Measurements from ENCODE around the gene SEC14L6. TPM values are rescaled to one million over a fixed set of nuclear protein-coding genes. Genes with fewer than 3 reads are reported as not detected.

The SEC14L6 gene
- total RNA-seq, 1 experiment from 2014 or later, result 1.1 TPM

GRCh38 chr22:30578481-30578880, 31.9 kb upstream of the SEC14L6 start:
- H2AFZ ChIP-seq (ENCODE audit: low read length), result no peak overlapping the region
- H2BK20ac ChIP-seq (ENCODE audit: low read depth, low read length, poor library complexity, severe bottlenecking), result no peak overlapping the region
- Mint-ChIP-seq H3K36me3 (ENCODE audit: insufficient read depth in 1 of 3, low read depth in 3 of 3) (peaks cover 42 to 78% (median 72%) of the 10 kb centered on the region in 3 experiments; a peak in 6 of 7 replicates), H3K4me3 (no peak overlapping the region), H3K27ac (no peak overlapping the region; a peak in 1 of 7 replicates), H3K27me3 (ENCODE audit: low read depth) (peaks cover 2% of the 10 kb centered on the region), H3K9me3 (no peaks in the 10 kb centered on the region), H3K4me1 (peaks cover 8 to 13% of the 10 kb centered on the region in 2 experiments)
- no peak overlapping the region for H3K56ac ChIP-seq (ENCODE audit: insufficient read length, low read depth, low read length)
- H3K23me2 ChIP-seq (ENCODE audit: insufficient read length, low read depth, low read length, poor library complexity, severe bottlenecking), result peaks cover 7% of the 10 kb centered on the region
- H3T11ph ChIP-seq (ENCODE audit: low read length), result no peak overlapping the region
- no peak overlapping the region for H2BK120ac ChIP-seq (ENCODE audit: low read depth, low read length, poor library complexity, severe bottlenecking)
- no peak overlapping the region for H4K8ac ChIP-seq (replicated peaks; ENCODE audit: insufficient read length, low read depth, low read length)
- peaks cover 5% of the 10 kb centered on the region for H4K20me1 ChIP-seq (ENCODE audit: control insufficient read depth, insufficient read depth, insufficient read length)
- no peak overlapping the region for H2BK12ac ChIP-seq (ENCODE audit: insufficient read length, low read depth, low read length)
- H3K4me2 ChIP-seq (ENCODE audit: insufficient read depth, insufficient read length, low read length), result no peak overlapping the region
- TF ChIP-seq CTCF (conservative IDR thresholded peaks at IDR 0.05), result no peak
- no peak overlapping the region for H3K14ac ChIP-seq (ENCODE audit: insufficient read depth, low read length)
- no peak overlapping the region for H4K5ac ChIP-seq (ENCODE audit: insufficient read length, low read depth, low read length)
- no peak overlapping the region for H3K23ac ChIP-seq (ENCODE audit: insufficient read length, low read depth, low read length)
- no peak overlapping the region for H4K91ac ChIP-seq (ENCODE audit: insufficient read length, low read depth, low read length)
- DNase-seq, result no peak
- H3K4ac ChIP-seq (ENCODE audit: low read depth, low read length), result no peak overlapping the region
- WGBS (ENCODE audit: extremely low coverage, insufficient read length, low lambda C conversion rate), result no CpG with 5 or more reads among the region's 12 CpGs
- H3K18ac ChIP-seq (ENCODE audit: insufficient read length, low read depth, low read length), result no peak overlapping the region
- no peak overlapping the region for H2AK5ac ChIP-seq (ENCODE audit: insufficient read length, low read length)
- no peaks in the 10 kb centered on the region for H3K9me3 ChIP-seq (ENCODE audit: control insufficient read depth, low read depth, low read length)
- no peaks in the 10 kb centered on the region for H3K4me1 ChIP-seq (ENCODE audit: insufficient read depth, low read length)
- H2BK15ac ChIP-seq (ENCODE audit: low read depth, low read length), result no peak overlapping the region
- no peak overlapping the region for H2BK5ac ChIP-seq (ENCODE audit: insufficient read length, low read length)
- no peaks in the 10 kb centered on the region for H3K79me2 ChIP-seq (ENCODE audit: insufficient read depth, low read length)
- H3K9ac ChIP-seq (ENCODE audit: extremely low read depth, insufficient read length, low read length), result no peak overlapping the region
- no peaks in the 10 kb centered on the region for H3K27me3 ChIP-seq (ENCODE audit: insufficient read depth, low read length)
- H3K27ac ChIP-seq (ENCODE audit: insufficient read length, low read depth, low read length), result no peak overlapping the region
- no peaks in the 10 kb centered on the region for H3K79me1 ChIP-seq (ENCODE audit: insufficient read depth, low read depth, low read length, poor library complexity, severe bottlenecking)
